H1 (cell line): Measurements from ENCODE around the gene BLOC1S3. TPM values are rescaled to one million over a fixed set of nuclear protein-coding genes. Genes with fewer than 3 reads are reported as not detected.

ENCODE experiments used
- CTCF ChIA-PET: fragments of 300-600 bp; sonication (Branson Sonifier 250); formaldehyde crosslinking; loops from one replicate; lab custom pipeline; 2021; ENCODE audit not compliant: partially characterized antibody; lab: Charles Lee
- POLR2A ChIA-PET: fragments of 300-600 bp; sonication (Branson Sonifier 250); formaldehyde crosslinking; loops from one replicate; lab custom pipeline; 2021; ENCODE audit warnings: inconsistent platforms; ENCODE audit not compliant: partially characterized antibody; lab: Charles Lee
- DNase-seq, 2 experiments: peaks; one replicate each; pipeline versions ENCODE4 v3.0.0 to v3.0.0-alpha.2; 2010 to 2022; ENCODE audit warnings: low spot score in 2 of 2, low read depth in 1 of 2, mixed read lengths in 1 of 2
- FAIRE-seq: peaks from 2 replicates; lab custom pipeline; 2011; peaks lifted over from hg19 to GRCh38; lab: Jason Lieb, UNC
- H2AFZ ChIP-seq: 2 replicates; pipeline ENCODE4 v1.8.1; 2012; ENCODE audit warnings: low read length, inconsistent platforms
- H2AK5ac ChIP-seq: 2 replicates; pipeline ENCODE4 v1.6.1; 2013; ENCODE audit warnings: low read depth, low read length
- H2BK120ac ChIP-seq: replicated peaks from 2 replicates; pipeline ENCODE3; 2013; ENCODE audit warnings: low read depth, low read length, inconsistent platforms
- H2BK12ac ChIP-seq: 2 replicates; pipeline ENCODE4 v1.6.1; 2013; ENCODE audit warnings: low read depth, low read length
- H2BK15ac ChIP-seq: 2 replicates; pipeline ENCODE4 v1.6.1; 2013; ENCODE audit warnings: low read length
- H2BK20ac ChIP-seq: 2 replicates; pipeline ENCODE4 v1.6.1; 2013; ENCODE audit warnings: low read length
- H2BK5ac ChIP-seq: 2 replicates; pipeline ENCODE4 v1.6.1; 2013; ENCODE audit warnings: low read depth, low read length
- H3K14ac ChIP-seq: 2 replicates; pipeline ENCODE4 v1.6.1; 2013; ENCODE audit warnings: inconsistent platforms; ENCODE audit not compliant: insufficient read length
- H3K18ac ChIP-seq: 2 replicates; pipeline ENCODE4 v1.6.1; 2013; ENCODE audit warnings: low read length; ENCODE audit errors: extremely low read depth
- H3K23ac ChIP-seq: 2 replicates; pipeline ENCODE4 v1.6.1; 2013; ENCODE audit warnings: inconsistent platforms; ENCODE audit not compliant: insufficient read length
- H3K23me2 ChIP-seq: 2 replicates; pipeline ENCODE4 v1.6.1; 2013; ENCODE audit warnings: low read depth, low read length
- H3K27ac ChIP-seq: 2 replicates; pipeline ENCODE4 v1.6.1; 2011; ENCODE audit warnings: low read depth, low read length, inconsistent platforms
- H3K27me3 ChIP-seq, 4 experiments: replicated peaks in 1 of 4; 1 replicate in 1 of 4; 2 replicates in 3 of 4; pipeline versions ENCODE4 v1.6.1 to v1.8.1; 2011 to 2013; ENCODE audit warnings: low read length in 3 of 4, mild to moderate bottlenecking in 3 of 4, inconsistent platforms in 2 of 4, mixed read lengths in 2 of 4, moderate library complexity in 1 of 4; ENCODE audit not compliant: control insufficient read depth in 3 of 4, insufficient read depth in 3 of 4; ENCODE audit errors: extremely low read depth in 1 of 4
- H3K36me3 ChIP-seq, 4 experiments: 2 replicates each; pipeline versions ENCODE4 v1.6.1 to v1.8.1; 2011 to 2013; ENCODE audit warnings: mild to moderate bottlenecking in 4 of 4, low read length in 3 of 4, moderate library complexity in 2 of 4, control low read depth in 1 of 4, inconsistent platforms in 1 of 4; ENCODE audit not compliant: insufficient read depth in 4 of 4, control insufficient read depth in 2 of 4
- H3K4ac ChIP-seq: replicated peaks from 2 replicates; pipeline ENCODE3; 2013; ENCODE audit warnings: low read length, low read depth, mixed read lengths, inconsistent platforms; ENCODE audit not compliant: insufficient read length
- H3K4me1 ChIP-seq, 4 experiments: replicated peaks in 1 of 4; 1 replicate in 1 of 4; 2 replicates in 3 of 4; pipeline versions ENCODE4 v1.6.1 to v1.8.1; 2011 to 2013; ENCODE audit warnings: low read length in 3 of 4, inconsistent platforms in 2 of 4, mixed read lengths in 1 of 4; ENCODE audit not compliant: insufficient read depth in 4 of 4, control insufficient read depth in 3 of 4
- H3K4me2 ChIP-seq, 2 experiments: 2 replicates each; pipeline versions ENCODE4 v1.6.1 to v1.8.1; 2011 to 2013; ENCODE audit warnings: low read depth in 2 of 2, low read length in 2 of 2, control low read depth in 1 of 2, inconsistent platforms in 1 of 2, mild to moderate bottlenecking in 1 of 2; ENCODE audit not compliant: insufficient read depth in 1 of 2
- H3K4me3 ChIP-seq, 4 experiments: fragments of 200-600, 300-600 bp in 1 of 4; sonication (generic), shearing (Covaris generic), sonication (Bioruptor Twin) in 1 of 4; 2 replicates each; pipeline versions ENCODE4 v1.5.1 to v1.8.1; 2011 to 2016; ENCODE audit warnings: low read length in 4 of 4, low read depth in 3 of 4, control low read depth in 2 of 4, inconsistent platforms in 2 of 4, mild to moderate bottlenecking in 2 of 4, mixed read lengths in 1 of 4, moderate library complexity in 1 of 4; ENCODE audit not compliant: insufficient read depth in 2 of 4; ENCODE audit errors: extremely low read depth in 1 of 4
- H3K56ac ChIP-seq: replicated peaks from 2 replicates; pipeline ENCODE3; 2013; ENCODE audit warnings: low read depth, mild to moderate bottlenecking, mixed read lengths, low read length, inconsistent platforms; ENCODE audit not compliant: insufficient read length
- H3K79me1 ChIP-seq: 2 replicates; pipeline ENCODE4 v1.6.1; 2013; ENCODE audit warnings: low read depth, low read length, control low read depth
- H3K79me2 ChIP-seq, 2 experiments: 2 replicates each; pipeline versions ENCODE4 v1.6.1 to v1.8.1; 2012 to 2013; ENCODE audit warnings: low read length in 2 of 2, mild to moderate bottlenecking in 2 of 2, inconsistent platforms in 1 of 2; ENCODE audit not compliant: insufficient read depth in 2 of 2, control insufficient read depth in 1 of 2
- H3K9ac ChIP-seq, 4 experiments: replicated peaks in 1 of 4; 1 replicate in 1 of 4; 2 replicates in 3 of 4; pipeline versions ENCODE4 v1.6.1 to v1.8.1; 2011 to 2013; ENCODE audit warnings: low read depth in 3 of 4, low read length in 3 of 4, control low read depth in 2 of 4, mild to moderate bottlenecking in 2 of 4, moderate library complexity in 2 of 4, inconsistent platforms in 1 of 4; ENCODE audit errors: extremely low read depth in 1 of 4
- H3K9me3 ChIP-seq, 2 experiments: 2 replicates each; pipeline versions ENCODE4 v1.6.1 to v1.8.1; 2012 to 2013; ENCODE audit warnings: mild to moderate bottlenecking in 2 of 2, moderate library complexity in 2 of 2, control low read depth in 1 of 2, inconsistent platforms in 1 of 2, low read depth in 1 of 2, low read length in 1 of 2, mixed read lengths in 1 of 2; ENCODE audit not compliant: insufficient read depth in 2 of 2
- H4K20me1 ChIP-seq, 2 experiments: replicated peaks in 1 of 2; 2 replicates each; pipeline versions ENCODE3 to v1.8.1; 2011 to 2013; ENCODE audit warnings: inconsistent platforms in 2 of 2, low read length in 2 of 2, mild to moderate bottlenecking in 1 of 2; ENCODE audit not compliant: insufficient read depth in 2 of 2, control insufficient read depth in 1 of 2
- H4K5ac ChIP-seq: 2 replicates; pipeline ENCODE4 v1.6.1; 2013; ENCODE audit warnings: low read length, low read depth, mixed read lengths, inconsistent platforms; ENCODE audit not compliant: insufficient read length
- H4K8ac ChIP-seq: 2 replicates; pipeline ENCODE4 v1.8.0; 2013; ENCODE audit warnings: mild to moderate bottlenecking, moderate library complexity, low read length, inconsistent platforms; ENCODE audit not compliant: insufficient read depth; ENCODE audit errors: extremely low read depth
- H4K91ac ChIP-seq: replicated peaks from 2 replicates; pipeline ENCODE3; 2013; ENCODE audit warnings: low read length, mixed read lengths, inconsistent platforms; ENCODE audit not compliant: insufficient read length
- CTCF ChIP-seq, 3 experiments: IDR thresholded peaks; 1 replicate in 2 of 3; 2 replicates in 1 of 3; pipeline versions ENCODE4 v1.5.1 to v1.6.1; 2011; ENCODE audit warnings: low read length in 3 of 3, mild to moderate bottlenecking in 3 of 3, inconsistent platforms in 2 of 3, low read depth in 1 of 3, moderate library complexity in 1 of 3; ENCODE audit not compliant: insufficient read depth in 1 of 3; ENCODE audit errors: control extremely low read depth in 1 of 3
- KDM4A ChIP-seq: IDR thresholded peaks from one replicate; pipeline ENCODE4 v1.7.1; 2012; ENCODE audit warnings: low read depth, mild to moderate bottlenecking, moderate library complexity, low read length, inconsistent platforms; ENCODE audit not compliant: severe bottlenecking
- NANOG ChIP-seq: IDR thresholded peaks from 2 replicates; pipeline ENCODE4 v1.6.1; 2011; ENCODE audit warnings: low read length, low read depth, mild to moderate bottlenecking, inconsistent platforms; ENCODE audit not compliant: insufficient read depth, poor library complexity, severe bottlenecking
- WGBS, 2 experiments: shearing (Covaris generic) in 1 of 2; methylation state at CpG; one replicate each; pipeline versions ENCODE4 v1.1.6 to v1.1.7; 2013 to 2015; ENCODE audit warnings: low lambda C conversion rate in 2 of 2, mixed read lengths in 2 of 2, inconsistent platforms in 1 of 2, low coverage in 1 of 2, missing lambda C conversion rate in 1 of 2; ENCODE audit not compliant: insufficient replicate concordance in 2 of 2, insufficient coverage in 1 of 2, insufficient read length in 1 of 2; ENCODE audit errors: extremely low coverage in 1 of 2, missing lambda C conversion rate in 1 of 2; 5-methylcytosine and 5-hydroxymethylcytosine counted together
- polyA plus RNA-seq, 7 experiments: library from polyadenylated mRNA; depleted of rRNA in 3 of 7; stranded (reverse) in 5 of 7; unstranded in 2 of 7; fragments of >200 nt in 5 of 7; fragments of 200-250 nt in 2 of 7; gene quantifications; 1 replicate in 5 of 7; 2 replicates in 1 of 7; 4 replicates in 1 of 7; pipeline versions ENCODE4 v1.2.1 to v1.2.3, GENCODE V29; 2011 to 2013; ENCODE audit warnings: missing spikeins in 2 of 7, mixed read lengths in 2 of 7
- total RNA-seq: library from RNA; stranded (reverse); fragmentation: NEBNext Ultra II Directional; extraction: Animal tissue kit (Norgen Biotek cat#: 25700); gene quantifications from 2 replicates; pipeline ENCODE4 v1.2.1, GENCODE V29; 2021

Gene BLOC1S3
- total and polyA plus RNA-seq, 2 of the 8 experiments (the other 6 are each of a cell fraction or from before 2014, with no cell fraction given), result 6.0 to 6.1 TPM

GRCh38 chr19:45164577-45165335 lies 13.8 kb upstream of the BLOC1S3 start:
- Histone ChIP-seq H3K79me2 (no peaks in the 10 kb centered on the region), H3K27me3 (peaks cover 0 to 5% (median 1%) of the 10 kb centered on the region in 4 experiments; a peak in 3 of 7 replicates), H2BK20ac (no peak overlapping the region), H3K23me2 (no peaks in the 10 kb centered on the region), H4K8ac (peak overlapping the region; percentile 54), H3K79me1 (no peaks in the 10 kb centered on the region; the same call in 1 of the 2 replicates), H3K27ac (no peak overlapping the region), H3K9me3 (no peaks in the 10 kb centered on the region), H2AFZ (no peak overlapping the region), H3K56ac (no peak overlapping the region), H4K91ac (no peak overlapping the region), H2AK5ac (no peak overlapping the region), H4K5ac (no peak overlapping the region), H3K18ac (no peak overlapping the region), H3K9ac (no peak overlapping the region), H2BK5ac (0 out of 2 replicates have a peak overlapping the region, but pooled peaks have one; percentile 49), H3K23ac (no peak overlapping the region), H2BK120ac (no peak overlapping the region), H3K4ac (no peak overlapping the region), H3K4me3 (no peak overlapping the region), H3K14ac (no peak overlapping the region), H2BK12ac (no peak overlapping the region), H3K4me1 (peaks cover 0 to 17% (median 8%) of the 10 kb centered on the region in 4 experiments; a peak in 5 of 7 replicates), H3K36me3 (no peaks in the 10 kb centered on the region), H2BK15ac (no peak overlapping the region), H4K20me1 (peaks cover 0 to 7% of the 10 kb centered on the region in 2 experiments), H3K4me2 (no peak overlapping the region)
- FAIRE-seq (no peak), DNase-seq (peak; percentile 50 to 69)
- WGBS, 2 experiments, result 77% methylated on average over 26 of the region's 27 CpGs; no CpG with 5 or more reads in 1 of the 2 experiments
- ChIA-PET CTCF (interaction anchor here (0.6 to 5.6 kb wide), 14 partner anchors 9 to 173 kb away, joined by 3 to 54 read pairs (median 4); partner anchors contain the start of gene TRAPPC6A), POLR2A (interaction anchor here (0.9 to 3.7 kb wide), 9 partner anchors 10 to 73 kb away, joined by 3 to 21 read pairs (median 4); partner anchors contain the start of genes BLOC1S3 and TRAPPC6A)
- TF ChIP-seq KDM4A (no peak), CTCF (IDR thresholded peaks at IDR 0.05; ENCODE audit: control extremely low read depth in 1 of 3, insufficient read depth in 1 of 3, low read depth in 1 of 3, low read length in 3 of 3) (peak in 1 of 3 experiments; percentile 2; a peak in 2 of 4 replicates), NANOG (no peak)
